GM18873 (cell line): ENCODE measurements around the gene ZNF75A.

Experiments used
- ATAC-seq: cut with Tn5 transposase; IDR thresholded peaks from one replicate; pipeline ENCODE4 v1.9.1; 2021; ENCODE audit warnings: mild to moderate bottlenecking, moderate library complexity, moderate number of reproducible peaks; ENCODE audit not compliant: unreplicated experiment, low FRiP score

Gene ZNF75A

GRCh38 chr16:3283543-3284447 is 21.5 kb upstream of the ZNF75A start:
- ATAC-seq, result no peak

DNA sequence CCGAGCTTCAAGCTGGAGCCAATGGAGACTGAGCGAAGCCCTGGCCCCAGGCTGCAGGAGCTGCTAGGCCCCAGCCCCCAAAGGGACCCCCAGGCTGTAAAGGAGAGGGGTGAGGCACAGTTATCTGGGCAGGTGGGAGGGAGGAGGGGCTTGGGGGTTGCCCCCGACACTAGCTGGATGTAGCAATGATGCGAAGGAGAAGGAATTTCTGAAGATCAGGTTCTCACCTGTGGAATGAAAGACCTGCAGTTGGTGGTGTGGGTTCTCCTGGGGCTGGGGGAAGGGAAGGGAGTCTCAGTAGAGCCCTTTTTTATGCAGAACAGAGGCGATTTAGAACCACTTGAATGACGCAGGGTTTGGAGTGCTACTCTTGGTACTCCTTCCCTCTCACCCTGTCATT is 20.2 kb upstream of the ZNF75A start:
- ATAC-seq, result no peak

DNA sequence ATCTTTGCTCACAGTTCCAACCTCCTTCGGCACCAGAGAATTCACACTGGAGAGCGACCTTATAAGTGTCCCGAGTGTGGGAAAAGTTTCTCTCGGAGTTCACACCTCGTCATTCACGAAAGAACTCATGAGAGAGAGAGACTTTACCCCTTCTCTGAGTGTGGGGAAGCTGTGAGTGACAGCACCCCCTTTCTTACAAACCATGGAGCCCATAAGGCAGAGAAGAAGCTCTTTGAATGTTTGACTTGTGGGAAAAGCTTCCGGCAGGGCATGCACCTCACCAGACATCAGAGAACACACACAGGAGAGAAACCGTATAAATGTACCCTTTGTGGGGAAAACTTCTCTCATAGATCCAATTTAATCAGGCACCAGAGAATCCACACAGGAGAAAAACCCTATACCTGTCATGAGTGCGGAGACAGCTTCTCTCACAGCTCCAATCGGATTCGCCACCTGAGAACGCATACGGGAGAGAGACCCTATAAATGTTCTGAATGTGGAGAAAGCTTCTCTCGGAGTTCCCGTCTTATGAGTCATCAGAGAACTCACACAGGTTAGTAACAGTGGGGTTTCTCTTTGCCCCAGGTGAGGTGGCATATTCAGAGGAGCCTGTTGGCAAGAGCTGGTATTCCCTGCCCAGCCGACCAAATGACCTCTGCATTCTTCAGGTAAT is 15.2 kb upstream of the ZNF75A start:
- no peak for ATAC-seq

- ATAC-seq, result no peak
These were observed 12.7 kb upstream of the ZNF75A start for GRCh38 chr16:3292604-3293003.

GRCh38 chr16:3295209-3295608 is 10.1 kb upstream of the ZNF75A start:
- no peak for ATAC-seq

DNA sequence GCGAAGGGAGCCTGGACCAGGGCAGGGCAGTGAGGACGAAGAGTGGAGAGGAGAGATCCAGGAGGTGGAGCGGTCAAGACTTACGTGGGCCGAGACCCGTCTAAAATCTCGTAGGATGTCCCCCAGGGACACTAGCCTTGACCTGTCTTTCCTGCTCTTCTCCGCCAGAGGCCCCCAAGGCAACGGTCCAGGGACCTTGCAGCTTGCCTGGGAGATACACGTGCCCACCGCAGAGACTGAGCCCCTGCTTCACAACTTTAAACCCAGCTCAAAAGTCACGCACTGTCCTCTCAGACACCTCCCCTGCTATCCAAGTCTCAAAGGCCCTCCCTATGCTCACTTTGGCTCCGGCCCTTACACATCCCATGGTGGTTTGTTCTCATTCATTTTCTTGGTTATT is 9.5 kb upstream of the ZNF75A start:
- ATAC-seq, result no peak

DNA sequence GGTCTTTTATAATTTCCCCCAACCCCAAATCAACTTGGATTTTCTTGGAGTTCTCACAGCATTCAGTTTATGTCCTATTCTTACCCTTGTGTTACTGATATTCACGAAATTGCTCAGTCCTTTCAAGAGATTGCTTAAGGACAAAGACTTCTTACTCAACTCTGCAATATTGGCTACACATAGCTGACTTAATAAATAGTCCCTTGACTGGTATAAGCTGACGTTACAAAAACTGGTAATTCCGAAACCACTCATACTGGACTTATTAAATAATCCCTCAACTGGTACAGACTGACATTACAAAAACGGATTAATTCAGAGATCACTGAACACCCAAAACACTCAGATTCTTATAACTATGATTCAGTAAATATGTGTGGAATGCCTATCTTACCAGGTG is 927 bp upstream of the ZNF75A start:
- no peak for ATAC-seq

DNA sequence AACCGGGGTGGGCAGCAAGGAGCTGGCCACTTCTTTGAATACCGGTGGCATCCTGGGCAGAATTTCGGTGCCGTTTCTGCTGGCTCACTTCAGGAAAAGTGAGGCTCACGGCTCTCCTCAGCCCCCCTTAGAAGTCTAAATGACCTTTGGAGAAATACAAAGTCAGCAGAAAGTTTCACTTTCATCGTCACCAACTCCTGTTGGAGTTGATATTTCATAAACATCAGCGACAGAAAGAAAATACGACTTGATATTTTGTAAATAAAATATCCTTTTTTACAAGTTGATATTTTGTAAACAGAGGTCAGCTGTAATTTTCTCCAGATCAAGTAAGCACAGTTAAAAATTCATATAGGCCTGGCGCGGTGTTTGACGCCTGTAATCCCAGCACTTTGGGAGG is 781 bp downstream of the ZNF75A start:
- no peak for ATAC-seq

DNA sequence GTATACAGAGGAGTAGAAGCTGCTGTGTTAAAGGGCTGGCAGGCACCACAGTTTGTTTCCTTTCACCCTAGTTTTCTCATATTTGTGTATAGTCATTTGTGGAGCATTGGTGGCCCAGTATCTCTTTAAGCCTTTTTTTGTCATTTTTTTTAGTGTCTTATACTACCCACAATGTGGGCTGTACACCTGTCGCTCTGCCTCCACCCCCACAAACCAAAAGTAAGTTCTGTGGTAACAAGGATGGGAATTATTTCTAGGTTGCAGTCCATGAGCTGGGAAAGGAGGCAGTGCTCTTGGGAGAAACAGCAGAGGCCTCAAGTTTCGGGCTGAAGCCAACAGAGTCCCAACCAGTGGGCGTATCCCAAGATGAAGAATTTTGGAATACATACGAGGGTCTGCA is 6.2 kb downstream of the ZNF75A start:
- ATAC-seq, result no peak

GRCh38 chr16:3317315-3317999 is 12.2 kb downstream of the ZNF75A start:
- no peak for ATAC-seq

GRCh38 chr16:3321816-3322215 is 16.5 kb downstream of the ZNF75A start:
- ATAC-seq, result no peak

DNA sequence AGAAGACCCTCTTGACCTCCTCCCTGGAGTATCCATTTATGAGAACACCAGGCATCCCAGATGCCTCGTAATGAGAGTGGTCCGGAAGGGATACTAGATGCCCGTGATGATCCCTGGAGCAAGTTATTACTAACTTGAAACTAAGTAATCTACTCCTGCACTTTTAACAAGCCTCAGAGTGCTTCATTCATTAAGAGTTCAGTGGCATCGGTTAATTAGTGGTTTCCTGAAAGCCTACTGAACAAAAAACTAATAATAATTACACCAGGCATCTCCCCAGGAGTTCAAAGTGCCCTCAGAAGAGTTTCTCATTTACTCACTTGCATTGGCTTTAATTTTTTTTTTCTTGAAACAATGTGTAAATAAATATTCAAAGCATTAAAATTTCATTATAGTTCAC is 22.2 kb downstream of the ZNF75A start:
- no peak for ATAC-seq

GRCh38 chr16:3328104-3328503 is 22.8 kb downstream of the ZNF75A start:
- no peak for ATAC-seq

- no peak for ATAC-seq
These were observed 23.3 kb downstream of the ZNF75A start for GRCh38 chr16:3328643-3329042.

GRCh38 chr16:3346041-3346440 is 40.7 kb downstream of the ZNF75A start:
- ATAC-seq, result no peak

GRCh38 chr16:3347586-3347985 is 42.3 kb downstream of the ZNF75A start:
- no peak for ATAC-seq

GRCh38 chr16:3348547-3349167 is 43.4 kb downstream of the ZNF75A start:
- ATAC-seq, result no peak

DNA sequence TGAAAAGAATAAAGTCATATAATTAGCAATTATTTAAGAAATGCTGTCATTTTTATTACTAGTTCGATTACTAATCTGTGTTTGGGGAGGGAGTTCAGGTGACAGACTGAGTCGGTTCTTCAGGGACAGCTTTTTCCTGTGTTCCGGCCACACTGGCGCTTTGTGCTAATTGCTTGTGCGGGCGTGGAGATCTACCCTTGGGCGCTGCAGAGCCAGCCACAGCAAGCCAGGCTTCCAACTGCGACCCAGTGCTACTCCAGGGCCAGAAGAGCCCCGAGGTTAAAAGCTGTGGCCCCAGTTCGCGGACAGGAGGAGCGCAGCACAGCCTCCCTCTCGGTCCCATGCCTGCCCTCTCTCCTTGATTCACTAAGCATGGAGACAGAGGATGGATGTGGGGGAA is 43.9 kb downstream of the ZNF75A start:
- no peak for ATAC-seq

- ATAC-seq, result no peak
These were observed 50.3 kb downstream of the ZNF75A start, which contains the start of gene OR2C1 for GRCh38 chr16:3355589-3355988. TSS of gene OR2C1 (plus strand) at chr16:3355889. CDS start at chr16:3355941, 52 bp downstream.

DNA sequence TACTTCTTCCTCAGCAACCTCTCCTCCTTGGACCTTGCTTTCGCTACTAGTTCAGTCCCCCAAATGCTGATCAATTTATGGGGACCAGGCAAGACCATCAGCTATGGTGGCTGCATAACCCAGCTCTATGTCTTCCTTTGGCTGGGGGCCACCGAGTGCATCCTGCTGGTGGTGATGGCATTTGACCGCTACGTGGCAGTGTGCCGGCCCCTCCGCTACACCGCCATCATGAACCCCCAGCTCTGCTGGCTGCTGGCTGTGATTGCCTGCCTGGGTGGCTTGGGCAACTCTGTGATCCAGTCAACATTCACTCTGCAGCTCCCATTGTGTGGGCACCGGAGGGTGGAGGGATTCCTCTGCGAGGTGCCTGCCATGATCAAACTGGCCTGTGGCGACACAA is 50.8 kb downstream of the ZNF75A start:
- no peak for ATAC-seq

DNA sequence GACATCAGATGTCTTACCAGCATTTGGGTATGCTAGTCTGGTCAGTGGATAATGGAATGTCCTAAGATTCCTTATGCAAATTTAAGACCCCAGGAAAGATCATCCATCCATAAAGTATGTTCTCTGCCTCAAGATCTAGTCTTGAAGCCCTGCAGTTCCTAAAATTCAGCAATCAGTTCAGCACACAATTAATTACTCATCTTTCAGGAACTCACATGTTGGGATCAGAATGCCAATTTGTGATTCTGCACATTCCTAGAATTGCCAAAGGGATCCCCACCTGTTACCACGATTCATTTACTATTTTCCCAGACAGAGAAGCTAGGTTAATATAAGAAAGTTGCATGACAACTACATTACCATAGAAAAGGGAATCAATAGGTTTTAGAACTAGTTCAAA is 53.6 kb downstream of the ZNF75A start:
- ATAC-seq, result no peak
